Rectal smooth muscle tissue (tissue), 1 donor: ENCODE measurements around the gene CYP4F2.
"Not testable (repeated sequence)": the region's sequence is repeated elsewhere in the genome, so short reads cannot be mapped to it uniquely, and the experiment has no call there.

Experiments
- H3K27ac ChIP-seq: one replicate; pipeline ENCODE4 v1.7.0; 2013; ENCODE audit warnings: low read depth, low read length, inconsistent platforms
- H3K27me3 ChIP-seq: one replicate; pipeline ENCODE4 v1.7.0; 2013; ENCODE audit warnings: low read length; ENCODE audit not compliant: control insufficient read depth, insufficient read depth
- H3K36me3 ChIP-seq: one replicate; pipeline ENCODE4 v1.7.0; 2013; ENCODE audit warnings: low read length; ENCODE audit not compliant: control insufficient read depth, insufficient read depth
- H3K4me1 ChIP-seq: one replicate; pipeline ENCODE4 v1.7.0; 2013; ENCODE audit warnings: low read length; ENCODE audit not compliant: control insufficient read depth, insufficient read depth
- H3K4me3 ChIP-seq: one replicate; pipeline ENCODE4 v1.7.0; 2013; ENCODE audit warnings: low read length
- H3K9ac ChIP-seq: one replicate; pipeline ENCODE4 v1.7.0; 2013; ENCODE audit warnings: low read length

Gene CYP4F2

GRCh38 chr19:15895876-15896430 is 1.9 kb downstream of the CYP4F2 start:
- H3K36me3 ChIP-seq = no peaks in the 10 kb centered on the region
- no peak overlapping the region for H3K4me3 ChIP-seq
- H3K9ac ChIP-seq = no peak overlapping the region
- no peak overlapping the region for H3K27ac ChIP-seq
- H3K4me1 ChIP-seq = no peaks in the 10 kb centered on the region
- H3K27me3 ChIP-seq = no peaks in the 10 kb centered on the region

- Histone ChIP-seq H3K4me3 (no peak overlapping the region), H3K27me3 (no peaks in the 10 kb centered on the region), H3K36me3 (no peaks in the 10 kb centered on the region), H3K9ac (no peak overlapping the region), H3K27ac (no peak overlapping the region), H3K4me1 (no peaks in the 10 kb centered on the region)
Measured at GRCh38 chr19:15894359-15894758, 3.5 kb downstream of the CYP4F2 start.

- no peaks in the 10 kb centered on the region for H3K27me3 ChIP-seq
- no peaks in the 10 kb centered on the region for H3K4me1 ChIP-seq
- no peak overlapping the region for H3K27ac ChIP-seq
- H3K4me3 ChIP-seq = no peak overlapping the region
- H3K9ac ChIP-seq = no peak overlapping the region
- no peaks in the 10 kb centered on the region for H3K36me3 ChIP-seq
Measured at GRCh38 chr19:15893477-15893876, 4.4 kb downstream of the CYP4F2 start.

GRCh38 chr19:15892012-15892411 is 5.9 kb downstream of the CYP4F2 start:
- H3K9ac ChIP-seq = no peak overlapping the region
- H3K4me1 ChIP-seq = no peaks in the 10 kb centered on the region
- no peaks in the 10 kb centered on the region for H3K36me3 ChIP-seq
- H3K27me3 ChIP-seq = no peaks in the 10 kb centered on the region
- no peak overlapping the region for H3K4me3 ChIP-seq
- no peak overlapping the region for H3K27ac ChIP-seq

GRCh38 chr19:15891434-15891833 is 6.4 kb downstream of the CYP4F2 start:
- H3K4me3 ChIP-seq = no peak overlapping the region
- no peak overlapping the region for H3K27ac ChIP-seq
- H3K27me3 ChIP-seq = no peaks in the 10 kb centered on the region

GRCh38 chr19:15889339-15889738 is 8.5 kb downstream of the CYP4F2 start:
- not testable (repeated sequence) for H3K27me3 ChIP-seq, H3K9ac ChIP-seq, H3K27ac ChIP-seq, H3K4me1 ChIP-seq, H3K4me3 ChIP-seq, H3K36me3 ChIP-seq

More at GRCh38 chr19:15891434-15891833, 6.4 kb downstream of the CYP4F2 start:
- H3K36me3 ChIP-seq = no peaks in the 10 kb centered on the region
- no peaks in the 10 kb centered on the region for H3K4me1 ChIP-seq
- no peak overlapping the region for H3K9ac ChIP-seq

- Histone ChIP-seq H3K4me1 (no peaks in the 10 kb centered on the region), H3K36me3 (no peaks in the 10 kb centered on the region), H3K27me3 (no peaks in the 10 kb centered on the region), H3K27ac (no peak overlapping the region), H3K9ac (no peak overlapping the region), H3K4me3 (no peak overlapping the region)
Measured at GRCh38 chr19:15885919-15886318, 12.0 kb downstream of the CYP4F2 start.

GRCh38 chr19:15885167-15885566 is 12.7 kb downstream of the CYP4F2 start:
- H3K27ac ChIP-seq = no peak overlapping the region
- no peaks in the 10 kb centered on the region for H3K27me3 ChIP-seq
- no peak overlapping the region for H3K9ac ChIP-seq
- no peak overlapping the region for H3K4me3 ChIP-seq
- no peaks in the 10 kb centered on the region for H3K36me3 ChIP-seq
- no peaks in the 10 kb centered on the region for H3K4me1 ChIP-seq

GRCh38 chr19:15883329-15883728 is 14.5 kb downstream of the CYP4F2 start:
- not testable (repeated sequence) for H3K9ac ChIP-seq, H3K4me1 ChIP-seq, H3K27me3 ChIP-seq, H3K4me3 ChIP-seq, H3K27ac ChIP-seq, H3K36me3 ChIP-seq

- no peaks in the 10 kb centered on the region for H3K36me3 ChIP-seq
- H3K27me3 ChIP-seq = no peaks in the 10 kb centered on the region
- no peaks in the 10 kb centered on the region for H3K4me1 ChIP-seq
- no peak overlapping the region for H3K9ac ChIP-seq
- H3K27ac ChIP-seq = no peak overlapping the region
- no peak overlapping the region for H3K4me3 ChIP-seq
Measured at GRCh38 chr19:15874821-15875474, 22.9 kb downstream of the CYP4F2 start.

- H3K4me1 ChIP-seq, H3K27me3 ChIP-seq, H3K4me3 ChIP-seq, H3K9ac ChIP-seq, H3K36me3 ChIP-seq, H3K27ac ChIP-seq: not testable (repeated sequence)
Measured at GRCh38 chr19:15873771-15874170, 24.1 kb downstream of the CYP4F2 start.

- H3K36me3 ChIP-seq = no peaks in the 10 kb centered on the region
- H3K9ac ChIP-seq = no peak overlapping the region
- no peaks in the 10 kb centered on the region for H3K4me1 ChIP-seq
- H3K27ac ChIP-seq = no peak overlapping the region
- H3K4me3 ChIP-seq = no peak overlapping the region
- no peaks in the 10 kb centered on the region for H3K27me3 ChIP-seq
Measured at GRCh38 chr19:15871570-15871969, 26.3 kb downstream of the CYP4F2 start.

- Histone ChIP-seq H3K27ac (no peak overlapping the region), H3K4me3 (no peak overlapping the region), H3K4me1 (no peaks in the 10 kb centered on the region), H3K36me3 (no peaks in the 10 kb centered on the region), H3K9ac (no peak overlapping the region), H3K27me3 (no peaks in the 10 kb centered on the region)
Measured at GRCh38 chr19:15869873-15870272, 28.0 kb downstream of the CYP4F2 start.
